ENCODE measurements around the gene GART. TPM values are rescaled to one million over a fixed set of nuclear protein-coding genes. Genes with fewer than 3 reads are reported as not detected.
"Not testable (repeated sequence)": the region's sequence is repeated elsewhere in the genome, so short reads cannot be mapped to it uniquely, and the experiment has no call there.

The GART gene
- total RNA-seq, 1 experiment from 2014 or later = 106 TPM

- in situ Hi-C loops (cut with HindIII; ENCODE audit: low sequenced_read_pairs) = no loop called here
- DNase-seq (ENCODE audit: low spot score) = peak; percentile 96
Measured at GRCh38 chr21:33479679-33480480, 62.0 kb downstream of the GART start, which contains the start of gene TMEM50B. Gene TMEM50B, minus strand, starts transcription at chr21:33479974. Its CDS starts 11,089 bp downstream, at chr21:33468885.

- in situ Hi-C loops (cut with HindIII; ENCODE audit: low sequenced_read_pairs) = no loop called here
- DNase-seq (ENCODE audit: low spot score) = peak; percentile 25
Measured at GRCh38 chr21:33478935-33479678, 62.8 kb downstream of the GART start.

- in situ Hi-C loops (cut with HindIII; ENCODE audit: low sequenced_read_pairs) = no loop called here
Measured at GRCh38 chr21:33478182-33478581, 63.7 kb downstream of the GART start.

GRCh38 chr21:33477066-33477465 lies 64.9 kb downstream of the GART start:
- DNase-seq (ENCODE audit: low spot score) = no peak
- in situ Hi-C loops (cut with HindIII; ENCODE audit: low sequenced_read_pairs) = no loop called here

More at GRCh38 chr21:33478182-33478581, 63.7 kb downstream of the GART start:
- no peak for DNase-seq (ENCODE audit: low spot score)

- no peak for DNase-seq (ENCODE audit: low spot score)
- in situ Hi-C loops (cut with HindIII; ENCODE audit: low sequenced_read_pairs) = no loop called here
Measured at GRCh38 chr21:33473344-33473743, 68.6 kb downstream of the GART start.

- DNase-seq (ENCODE audit: low spot score) = no peak
- in situ Hi-C loops (cut with HindIII; ENCODE audit: low sequenced_read_pairs) = no loop called here
Measured at GRCh38 chr21:33470701-33471100, 71.2 kb downstream of the GART start.

DNA sequence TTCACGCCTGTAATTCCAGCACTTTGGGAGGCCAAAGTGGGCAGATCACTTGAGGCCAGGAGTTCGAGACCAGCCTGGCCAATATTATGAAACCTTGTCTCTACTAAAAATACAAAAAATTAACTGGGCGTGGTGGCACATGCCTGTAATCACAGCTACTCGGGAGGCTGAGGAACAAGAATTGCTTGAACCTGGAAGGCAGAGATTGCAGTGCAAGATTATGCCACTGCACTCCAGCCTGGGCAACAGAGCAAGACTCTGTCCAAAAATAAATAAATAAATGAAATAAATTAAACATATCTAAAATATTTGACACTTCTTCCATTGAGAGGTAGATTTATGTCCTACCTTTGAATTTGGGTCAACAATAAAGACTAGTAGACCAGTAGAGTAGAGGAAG lies 72.7 kb downstream of the GART start:
- DNase-seq (ENCODE audit: low spot score); in situ Hi-C loops (cut with HindIII; ENCODE audit: low sequenced_read_pairs): not testable (repeated sequence)

DNA sequence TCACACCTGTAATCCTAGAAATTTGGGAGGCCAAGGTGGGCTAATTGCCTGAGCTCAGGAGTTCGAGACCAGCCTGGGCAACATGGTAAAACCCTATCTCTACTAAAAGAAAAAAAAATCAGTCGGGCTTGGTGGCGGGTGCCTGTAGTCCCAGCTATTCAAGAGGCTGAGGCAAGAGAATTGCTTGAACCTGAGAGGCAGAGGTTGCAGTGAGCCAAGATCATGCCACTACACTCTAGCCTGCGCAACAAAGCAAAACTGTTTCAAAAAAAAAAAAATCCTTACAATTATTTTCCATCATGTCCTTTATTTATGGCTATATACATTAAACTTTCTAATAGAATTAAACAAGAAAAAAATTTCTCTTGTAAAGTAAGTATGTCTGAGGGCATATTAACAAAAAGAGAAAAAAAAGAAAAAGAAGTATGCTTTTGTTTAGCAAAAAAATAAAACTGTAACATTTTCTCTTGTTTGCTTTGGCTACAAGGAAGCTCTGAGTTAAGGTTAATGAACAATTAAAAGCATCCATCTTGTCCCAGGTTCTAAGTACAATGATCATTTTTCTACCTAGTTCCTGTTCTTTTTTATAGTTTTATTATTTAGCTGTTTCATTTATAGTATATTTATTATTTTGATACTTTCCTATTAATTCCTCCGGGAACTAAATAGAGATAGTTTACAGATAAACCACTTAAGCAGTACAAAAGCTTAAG lies 80.2 kb downstream of the GART start:
- in situ Hi-C loops (cut with HindIII; ENCODE audit: low sequenced_read_pairs) = no loop called here
- DNase-seq (ENCODE audit: low spot score) = no peak

GRCh38 chr21:33458861-33459260 lies 83.1 kb downstream of the GART start:
- in situ Hi-C loops (cut with HindIII; ENCODE audit: low sequenced_read_pairs) = no loop called here
- DNase-seq (ENCODE audit: low spot score) = no peak

GRCh38 chr21:33455686-33456446 lies 86.1 kb downstream of the GART start:
- no peak for DNase-seq (ENCODE audit: low spot score)
- in situ Hi-C loops (cut with HindIII; ENCODE audit: low sequenced_read_pairs) = no loop called here

Other genes with a start within 250 kb of the GART start
- gene IFNAR1, start 217.1 kb downstream of the GART start, total RNA-seq (2014; rRNA removed; shearing (Covaris generic)) = 2.2 and 3.4 TPM in 2 replicates
- 61.2 and 66.8 TPM in 2 replicates for gene IFNGR2, start 138.7 kb downstream of the GART start, total RNA-seq (2014; rRNA removed; shearing (Covaris generic))
- gene TMEM50B, start 62.1 kb downstream of the GART start, total RNA-seq (2014; rRNA removed; shearing (Covaris generic)) = 24.6 and 28.0 TPM in 2 replicates
- 0.49 and 3.8 TPM in 2 replicates for gene DNAJC28, start 50.4 kb downstream of the GART start, total RNA-seq (2014; rRNA removed; shearing (Covaris generic))
- gene SON, start 921 bp upstream of the GART start, total RNA-seq (2014; rRNA removed; shearing (Covaris generic)) = 90.8 and 253 TPM in 2 replicates
- 31.8 and 52.2 TPM in 2 replicates for gene DONSON, start 46.6 kb upstream of the GART start, total RNA-seq (2014; rRNA removed; shearing (Covaris generic))
- gene CRYZL1, start 99.6 kb upstream of the GART start, total RNA-seq (2014; rRNA removed; shearing (Covaris generic)) = 5.4 and 13.1 TPM in 2 replicates
- gene ITSN1, start 100.4 kb upstream of the GART start, total RNA-seq (2014; rRNA removed; shearing (Covaris generic)) = 33.4 and 64.3 TPM in 2 replicates